NK-92 treated with Interleukin-12 subunit alpha and Interleukin-12 subunit beta, amount 100 ng/mL, for 24 hours (cell line): ENCODE data around the gene CDH8.
"Not testable (repeated sequence)": the region's sequence is repeated elsewhere in the genome, so short reads cannot be mapped to it uniquely, and the experiment has no call there.

Experiments used
- DNase-seq: peaks from one replicate; lab custom pipeline; 2025; lab: John Stamatoyannopoulos, UW

The CDH8 gene

GRCh38 chr16:61780161-61780560, 256.1 kb downstream of the CDH8 start:
- no peak for DNase-seq

GRCh38 chr16:61770301-61770700, 265.9 kb downstream of the CDH8 start:
- DNase-seq: no peak

- DNase-seq: no peak
Measured at GRCh38 chr16:61763991-61764390, 272.2 kb downstream of the CDH8 start.

DNA sequence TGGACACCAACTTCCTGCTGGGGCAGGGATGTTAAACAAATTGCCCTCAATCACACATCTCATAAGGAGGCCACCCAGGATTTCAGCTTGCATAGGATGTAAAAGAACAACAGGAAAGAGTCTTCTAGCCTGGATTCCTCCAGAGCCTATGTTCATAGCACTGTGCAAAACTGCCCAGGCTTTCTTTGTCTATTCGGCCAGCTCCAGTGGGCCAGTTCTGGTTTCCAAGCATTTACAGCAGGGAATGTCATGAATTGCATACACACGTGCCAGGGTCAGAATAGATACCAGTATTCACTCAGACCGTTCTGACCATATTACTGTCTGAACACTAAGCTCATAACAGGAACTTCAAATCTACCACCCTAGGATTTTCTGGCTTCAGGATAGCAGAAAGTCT, 273.2 kb downstream of the CDH8 start:
- no peak for DNase-seq

DNA sequence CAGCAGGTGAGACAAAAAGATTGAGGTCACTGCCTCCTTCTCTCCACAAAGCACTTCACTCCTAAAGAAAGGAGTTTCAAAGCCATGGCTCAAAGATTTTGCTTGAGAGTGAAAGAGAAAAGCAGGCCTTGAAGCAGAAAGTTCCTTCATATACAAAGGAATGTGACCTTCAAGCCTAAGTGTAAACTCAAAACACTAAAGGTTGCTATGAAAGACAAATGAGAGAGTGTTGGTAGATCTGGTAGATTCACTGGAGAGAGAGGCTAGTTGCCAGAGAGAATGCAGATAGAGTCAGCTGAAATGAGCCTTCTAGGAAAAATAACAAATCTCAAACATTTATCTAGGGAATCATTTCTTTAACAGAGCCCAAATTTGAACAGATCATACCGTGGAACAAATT, 305.2 kb downstream of the CDH8 start:
- DNase-seq: no peak

DNA sequence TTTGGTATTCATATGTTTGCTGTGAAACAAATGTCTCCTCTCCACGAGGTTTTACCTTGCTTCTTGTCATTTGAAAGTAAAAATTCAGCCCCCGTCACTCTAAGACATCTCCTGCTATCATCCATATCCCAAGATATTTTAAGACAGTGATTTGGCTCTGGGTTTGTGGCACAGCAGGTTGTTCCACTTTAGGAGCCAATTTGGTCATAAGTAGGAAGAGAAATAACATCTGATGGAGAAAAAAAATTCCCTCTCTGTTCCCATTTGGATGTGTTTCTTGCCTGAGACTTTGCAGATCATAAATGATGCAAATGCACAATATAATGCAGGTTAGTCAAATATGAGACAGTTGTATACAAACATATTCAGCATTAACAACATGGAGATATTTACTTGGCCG, 309.5 kb downstream of the CDH8 start:
- no peak for DNase-seq

DNA sequence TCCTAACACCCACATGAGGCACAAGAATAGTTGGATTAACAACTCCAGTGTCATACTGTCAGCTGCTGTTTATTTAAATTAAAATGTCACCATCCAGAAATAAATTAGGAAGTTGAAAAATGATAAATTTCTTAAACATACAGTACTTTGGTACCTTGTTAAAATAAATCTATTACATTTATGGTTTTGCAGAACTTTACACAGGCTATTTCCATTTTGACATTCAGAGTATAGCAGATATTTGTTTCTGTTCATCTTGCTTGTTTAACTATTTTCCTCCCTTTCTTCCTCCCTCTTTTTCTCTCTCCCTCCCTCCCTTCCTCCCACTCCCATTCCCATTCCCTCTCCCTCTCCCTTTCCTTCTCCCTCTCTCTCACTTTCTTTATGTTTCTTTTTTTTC, 310.1 kb downstream of the CDH8 start:
- no peak for DNase-seq

DNA sequence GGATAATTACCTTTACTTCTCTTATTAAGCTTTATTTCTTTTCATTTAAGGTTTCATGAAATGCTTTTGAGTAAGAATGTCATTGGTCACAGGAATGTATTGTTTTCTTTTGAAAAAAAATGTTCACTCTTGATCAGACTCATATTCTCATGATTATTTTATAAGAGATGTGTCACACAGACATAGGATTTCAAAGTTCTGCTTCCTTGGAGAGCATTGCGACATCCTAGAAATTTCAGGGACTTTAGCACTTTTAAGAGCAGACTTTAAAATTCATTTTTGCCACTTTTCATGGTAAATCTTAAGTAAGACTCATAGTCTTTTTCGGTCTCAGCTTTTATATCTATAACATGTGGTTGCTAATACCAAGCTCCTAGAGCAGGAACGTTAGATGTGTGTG, 314.7 kb downstream of the CDH8 start:
- no peak for DNase-seq

GRCh38 chr16:61715393-61715792, 320.8 kb downstream of the CDH8 start:
- no peak for DNase-seq

GRCh38 chr16:61713787-61714186, 322.5 kb downstream of the CDH8 start:
- DNase-seq: no peak

- DNase-seq: not testable (repeated sequence)
Measured at GRCh38 chr16:61699640-61700039, 336.6 kb downstream of the CDH8 start.

- no peak for DNase-seq
Measured at GRCh38 chr16:61684541-61684940, 351.7 kb downstream of the CDH8 start.

GRCh38 chr16:61681673-61682072, 354.6 kb downstream of the CDH8 start:
- DNase-seq: no peak

- no peak for DNase-seq
Measured at GRCh38 chr16:61681124-61681523, 355.1 kb downstream of the CDH8 start.

GRCh38 chr16:61678182-61678581, 358.1 kb downstream of the CDH8 start:
- DNase-seq: no peak

DNA sequence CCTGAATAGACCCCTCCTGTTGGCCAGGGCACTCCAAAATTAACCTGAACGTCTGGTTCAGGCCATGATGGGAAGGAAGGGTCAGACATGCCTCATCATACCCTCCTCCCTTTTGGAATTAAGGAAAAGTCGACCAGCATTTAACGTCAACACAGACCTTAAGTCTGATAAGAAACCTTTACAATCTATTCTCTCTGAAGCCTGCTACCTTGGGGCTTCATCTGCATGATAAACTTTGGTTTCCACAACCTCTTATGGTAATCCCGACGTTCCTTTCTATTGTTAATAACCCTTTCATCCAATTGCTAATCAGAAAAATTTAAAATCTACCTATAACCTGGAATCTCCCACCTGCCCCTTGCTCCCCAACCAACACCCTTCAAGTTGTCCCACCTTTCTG, 358.5 kb downstream of the CDH8 start:
- DNase-seq: no peak

DNA sequence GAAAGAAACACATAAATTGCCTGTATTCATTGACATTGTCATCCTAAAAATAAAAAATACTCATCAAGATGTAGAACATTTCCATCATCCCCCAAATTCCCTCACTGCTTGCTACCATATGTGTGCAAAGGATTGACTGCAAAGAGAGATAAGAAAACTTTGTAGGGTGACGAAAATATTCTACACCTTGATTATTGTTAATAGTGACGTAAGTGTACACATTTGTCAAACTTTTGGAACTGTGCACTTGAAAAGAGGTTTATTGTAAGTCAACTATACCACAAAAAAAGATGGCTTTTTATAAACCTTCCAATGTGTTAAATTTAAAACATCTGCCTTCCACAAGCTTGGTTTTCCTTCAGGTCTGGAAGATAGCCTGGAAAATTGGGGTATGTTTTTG, 359.5 kb downstream of the CDH8 start:
- DNase-seq: no peak

DNA sequence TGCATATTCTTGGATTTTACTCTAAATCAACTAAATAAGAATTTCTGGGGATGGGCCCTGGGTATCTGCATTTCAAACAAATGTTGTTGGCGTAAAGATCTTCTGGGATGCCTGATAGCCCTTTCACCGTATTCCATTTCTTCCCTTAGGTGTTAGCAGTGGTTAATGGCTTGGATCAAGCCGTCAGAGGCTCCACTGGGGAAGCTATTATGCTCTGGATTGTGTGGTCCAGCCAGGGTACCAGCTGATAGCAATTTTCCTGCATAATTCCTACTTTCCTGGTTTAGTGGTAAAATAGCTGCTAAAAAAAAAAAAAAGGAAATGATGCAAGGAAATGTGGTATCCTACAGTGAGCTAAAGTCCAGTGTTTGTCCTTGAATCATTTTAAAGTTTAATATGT, 365.1 kb downstream of the CDH8 start:
- no peak for DNase-seq

GRCh38 chr16:61665512-61665911, 370.7 kb downstream of the CDH8 start:
- no peak for DNase-seq

DNA sequence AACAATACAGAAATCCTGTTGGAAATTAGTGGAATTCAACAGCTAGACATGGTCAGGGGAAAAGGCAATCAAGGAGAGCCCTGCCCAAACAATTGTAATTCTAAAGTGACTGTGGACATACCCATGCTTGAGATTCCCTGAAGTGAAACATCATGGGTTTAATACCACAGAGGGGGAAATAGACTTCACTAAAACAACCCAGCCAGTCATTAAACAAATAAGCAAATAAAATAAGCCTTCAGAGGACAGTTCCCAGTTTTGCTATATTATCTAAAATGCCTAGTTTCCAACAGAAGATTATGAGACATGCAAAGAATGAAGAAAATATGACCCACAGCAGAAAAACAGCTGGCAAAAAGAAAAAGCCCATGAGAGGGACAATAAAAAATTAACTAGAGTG, 376.3 kb downstream of the CDH8 start:
- DNase-seq: no peak

GRCh38 chr16:61654962-61655361, 381.3 kb downstream of the CDH8 start:
- no peak for DNase-seq

DNA sequence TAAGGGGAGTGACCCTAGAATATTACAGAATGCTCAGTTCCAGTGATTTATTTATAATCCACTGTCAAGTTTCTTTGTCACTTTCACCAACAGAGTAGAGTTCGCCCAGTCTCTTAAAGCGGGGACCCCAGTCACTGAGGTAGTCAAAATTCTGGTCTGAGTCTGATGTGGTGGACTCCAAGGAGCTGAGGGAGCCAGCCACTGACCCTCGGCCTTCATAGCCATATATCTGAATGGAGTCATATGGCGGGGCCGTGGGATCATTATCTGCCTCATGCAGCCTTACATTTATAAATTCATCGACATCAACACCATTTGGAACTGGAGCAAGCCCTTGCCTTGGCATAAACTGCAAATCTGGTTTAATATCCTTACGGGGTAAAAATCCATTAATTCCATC, 382.7 kb downstream of the CDH8 start:
- DNase-seq: no peak

DNA sequence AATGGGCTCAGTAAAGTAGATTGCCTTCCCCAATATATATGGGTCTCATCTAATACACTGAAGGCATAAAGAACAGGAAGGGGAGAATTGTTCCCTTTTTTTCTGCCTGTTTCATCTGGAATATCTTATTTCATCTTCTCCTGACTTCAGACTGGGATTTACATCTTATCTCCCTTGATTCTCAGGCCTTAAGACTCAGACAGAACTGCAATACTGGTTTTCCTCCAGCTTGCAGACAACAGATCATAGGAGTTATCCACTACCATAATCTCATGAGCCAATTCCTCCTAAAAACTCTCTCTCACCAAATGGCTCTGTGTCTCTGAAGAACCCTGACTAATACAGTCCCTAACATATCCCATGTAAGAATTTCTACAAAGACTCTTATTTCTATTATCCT, 390.7 kb downstream of the CDH8 start:
- DNase-seq: no peak

DNA sequence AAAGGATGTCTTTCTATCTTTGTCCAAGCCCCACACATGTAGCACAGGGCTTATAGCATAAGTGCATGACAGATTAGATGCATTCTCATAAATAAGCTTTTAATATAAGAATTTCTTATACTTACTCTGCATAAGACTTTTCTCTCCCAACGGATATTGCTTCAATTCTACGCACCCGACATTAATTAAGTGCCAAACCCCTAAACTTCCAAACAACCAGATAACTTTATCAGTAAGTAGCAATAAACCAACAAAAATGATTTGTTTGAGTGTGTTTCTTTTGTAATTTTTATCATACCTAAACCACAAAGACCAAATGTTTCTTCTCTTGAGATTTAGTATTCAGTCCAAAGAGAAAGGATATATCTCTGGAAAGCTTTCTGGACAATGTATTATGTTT, 391.5 kb downstream of the CDH8 start:
- DNase-seq: no peak

DNA sequence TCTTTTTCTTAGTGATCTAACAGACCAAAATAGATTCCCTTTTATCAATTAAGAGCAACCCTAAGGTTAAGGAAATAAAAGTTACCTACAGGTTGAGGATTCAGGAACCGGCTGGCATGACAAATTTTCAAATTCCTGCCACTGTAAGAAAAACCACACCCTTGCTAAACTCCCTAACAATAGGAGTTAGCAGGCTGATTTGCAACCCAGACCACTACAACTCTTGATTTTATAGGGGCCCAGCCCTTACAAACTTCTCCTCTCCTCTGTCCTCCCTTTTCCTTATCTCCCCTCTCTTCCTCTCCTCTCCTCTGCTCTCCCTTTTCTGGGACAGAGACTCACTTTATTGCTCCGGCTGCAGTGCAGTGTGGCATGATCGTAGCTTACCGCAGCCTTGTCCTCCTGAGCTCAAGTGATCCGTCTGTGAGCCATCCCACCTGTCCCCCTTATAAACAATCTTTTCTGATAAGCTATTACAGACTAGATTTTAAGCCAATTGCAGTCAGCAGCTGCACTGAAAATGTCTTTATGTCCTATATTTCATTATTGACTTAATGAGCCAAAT, 418.9 kb downstream of the CDH8 start:
- no peak for DNase-seq
